ENCODE data around the gene MRPL24. TPM values are rescaled to one million over a fixed set of nuclear protein-coding genes. Genes with fewer than 3 reads are reported as not detected.

MRPL24 gene
- total and polyA plus RNA-seq, 12 donors: 70.3 to 250 (median 88.1) TPM

- DNase-seq (no peak), ATAC-seq (no peak)
- H3K27ac ChIP-seq: no peak overlapping the region
- no peak overlapping the region for H3K4me3 ChIP-seq
- H3K9me3 ChIP-seq: no peaks in the 10 kb centered on the region
- no peak for TF ChIP-seq CTCF (IDR thresholded peaks at IDR 0.05)
- peaks cover 0 to 45% (median 0%) of the 10 kb centered on the region in 9 donors for H3K36me3 ChIP-seq
- intact Hi-C loops (cut with DNase I): no loop called here
- H3K4me1 ChIP-seq: no peaks in the 10 kb centered on the region
- WGBS, 2 donors: 78 to 85% methylated on average over 4 of the region's 4 CpGs
- H3K27me3 ChIP-seq: no peaks in the 10 kb centered on the region
Measured at GRCh38 chr1:156717351-156717750, 23.5 kb downstream of the MRPL24 start.

- no peak for ATAC-seq
- H3K4me1 ChIP-seq: peaks cover 0 to 8% (median 4%) of the 10 kb centered on the region in 9 donors
- H3K36me3 ChIP-seq: peaks cover 0 to 21% (median 0%) of the 10 kb centered on the region in 9 donors
- no peaks in the 10 kb centered on the region for H3K9me3 ChIP-seq
- no peaks in the 10 kb centered on the region for H3K27me3 ChIP-seq
- no peak for TF ChIP-seq CTCF (IDR thresholded peaks at IDR 0.05)
- no peak overlapping the region for H3K27ac ChIP-seq
- H3K4me3 ChIP-seq: no peak overlapping the region
- no peak for DNase-seq
- intact Hi-C loops (cut with DNase I): no loop called here
- WGBS, 2 donors: 82 to 84% methylated on average over 3 of the region's 3 CpGs
Measured at GRCh38 chr1:156714830-156715229, 26.1 kb downstream of the MRPL24 start.

- DNase-seq (no peak), ATAC-seq (no peak)
- Histone ChIP-seq H3K4me3 (no peak overlapping the region), H3K36me3 (peaks cover 0 to 14% (median 0%) of the 10 kb centered on the region in 9 donors), H3K9me3 (no peaks in the 10 kb centered on the region), H3K4me1 (peaks cover 0 to 29% (median 11%) of the 10 kb centered on the region in 9 donors), H3K27ac (no peak overlapping the region), H3K27me3 (no peaks in the 10 kb centered on the region)
- WGBS, 2 donors: 80 to 81% methylated on average over 3 of the region's 3 CpGs
- intact Hi-C loops (cut with DNase I): no loop called here
- TF ChIP-seq CTCF (IDR thresholded peaks at IDR 0.05): no peak
Measured at GRCh38 chr1:156712626-156713025, 28.3 kb downstream of the MRPL24 start.

- Histone ChIP-seq H3K4me3 (no peak overlapping the region), H3K4me1 (peaks cover 5 to 42% (median 23%) of the 10 kb centered on the region in 9 donors), H3K36me3 (peaks cover 0 to 14% (median 0%) of the 10 kb centered on the region in 9 donors), H3K9me3 (no peaks in the 10 kb centered on the region), H3K27ac (no peak overlapping the region), H3K27me3 (peaks cover 0 to 12% (median 0%) of the 10 kb centered on the region in 7 donors)
- WGBS, 2 donors: 74 to 84% methylated on average over 9 of the region's 9 CpGs
- DNase-seq (no peak), ATAC-seq (no peak)
- no peak for TF ChIP-seq CTCF (IDR thresholded peaks at IDR 0.05)
- intact Hi-C loops (cut with DNase I): no loop called here
Measured at GRCh38 chr1:156711011-156711817, 29.7 kb downstream of the MRPL24 start.

Measured in heart right ventricle (tissue), 16 donors.